Esophagus muscularis mucosa (tissue), 4 donors: ENCODE measurements around the gene RALGPS2. TPM values are rescaled to one million over a fixed set of nuclear protein-coding genes. Genes with fewer than 3 reads are reported as not detected.

Experiments
- DNase-seq: peaks from one replicate; pipeline ENCODE4 v3.0.0-alpha.2; 2017; ENCODE audit errors: extremely low spot score
- H3K27ac ChIP-seq, 4 donors: fragments of 200-600 bp; sonication (generic); replicated peaks in 1 of 4; 1 replicate in 3 of 4; 2 replicates in 1 of 4; pipeline ENCODE4 v1.5.1; 2016 to 2019; ENCODE audit warnings: mild to moderate bottlenecking in 1 of 4
- H3K27me3 ChIP-seq, 4 donors: fragments of 200-600 bp; sonication (generic); one replicate each; pipeline versions ENCODE4 v1.5.1 to v1.6.0; 2016 to 2019
- H3K36me3 ChIP-seq, 4 donors: fragments of 200-600 bp; sonication (generic); one replicate each; pipeline ENCODE4 v1.5.1; 2016 to 2019
- H3K4me1 ChIP-seq, 4 donors: fragments of 200-600 bp; sonication (generic); one replicate each; pipeline ENCODE4 v1.5.1; 2016 to 2019
- H3K4me3 ChIP-seq, 4 donors: fragments of 200-600 bp; sonication (generic); 1 replicate in 2 of 4; 2 replicates in 2 of 4; pipeline ENCODE4 v1.5.1; 2016 to 2019; ENCODE audit warnings: mild to moderate bottlenecking in 4 of 4, moderate library complexity in 1 of 4
- H3K9me3 ChIP-seq, 4 donors: fragments of 200-600 bp; sonication (generic); 1 replicate in 3 of 4; 2 replicates in 1 of 4; pipeline ENCODE4 v1.5.1; 2016 to 2019
- EP300 ChIP-seq: sonication (generic); formaldehyde crosslinking; IDR thresholded peaks from one replicate; pipeline ENCODE4 v1.6.1; 2017; ENCODE audit warnings: antibody characterized with exemption
- POLR2A ChIP-seq: fragments of 450-650 bp; IDR thresholded peaks from one replicate; pipeline ENCODE4 v1.6.1; 2017; ENCODE audit warnings: antibody characterized with exemption, moderate library complexity, mild to moderate bottlenecking, low read depth
- POLR2AphosphoS5 ChIP-seq, 2 donors: sonication (generic); formaldehyde crosslinking; IDR thresholded peaks; one replicate each; pipeline ENCODE4 v1.6.1; 2017; ENCODE audit warnings: antibody characterized with exemption in 2 of 2
- WGBS: methylation state at CpG from one replicate; pipeline ENCODE4 v1.1.5; 2018; 5-methylcytosine and 5-hydroxymethylcytosine counted together
- intact Hi-C: fragments of 100-400 bp; cut with DNase I; formaldehyde crosslinking; loops from one replicate; pipeline ENCODE4 v1.15.1; 2023
- total RNA-seq, 4 donors: library from RNA; depleted of rRNA; stranded (reverse); fragments of >200 nt; gene quantifications; one replicate each; pipeline versions ENCODE4 v1.1.0 to v1.2.1, GENCODE V29; 2016
- TF ChIP-seq, protein P1 (sequence below), 3 experiments: fragments of 200-600 bp in 2 of 3; fragments of 450-650 bp in 1 of 3; sonication (generic) in 2 of 3; IDR thresholded peaks; one replicate each; pipeline ENCODE4 v1.5.1; 2017 to 2019; ENCODE audit warnings: antibody characterized with exemption in 3 of 3, mild to moderate bottlenecking in 2 of 3, moderate library complexity in 1 of 3

RALGPS2 gene
- total RNA-seq, 4 donors from 2014 or later: 9.3 to 22.8 (median 17.3) TPM

DNA sequence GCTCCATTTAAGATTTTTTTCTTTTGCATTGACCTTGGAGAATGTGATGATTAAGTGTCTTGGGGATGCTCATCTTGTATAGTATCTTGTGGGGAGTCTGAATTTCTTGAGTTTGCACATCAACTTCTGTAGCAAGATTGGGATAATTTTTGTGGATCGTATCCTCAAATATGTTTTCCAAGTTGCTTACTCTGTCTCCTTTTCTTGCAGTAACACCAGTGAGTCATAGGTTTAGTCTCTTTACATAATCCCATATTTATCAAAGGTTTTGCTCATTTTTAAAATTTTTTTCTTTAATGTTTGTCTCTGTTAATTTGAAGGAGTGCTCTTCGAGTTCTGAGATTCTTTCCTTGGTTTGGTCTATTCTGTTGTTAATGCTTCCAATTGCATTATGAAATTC, 187.6 kb downstream of the RALGPS2 start:
- no peak for DNase-seq
- H3K4me1 ChIP-seq: peaks cover 0 to 6% (median under 1%) of the 10 kb centered on the region in 4 donors
- WGBS: 97% methylated on average over 2 of the region's 2 CpGs
- no peak overlapping the region for H3K4me3 ChIP-seq
- no peaks in the 10 kb centered on the region for H3K9me3 ChIP-seq
- intact Hi-C loops: no loop called here
- H3K27ac ChIP-seq: no peak overlapping the region
- no peaks in the 10 kb centered on the region for H3K27me3 ChIP-seq
- TF ChIP-seq POLR2A: no peak
- TF ChIP-seq POLR2AphosphoS5 (IDR thresholded peaks at IDR 0.05): no peak
- TF ChIP-seq, protein P1, sequence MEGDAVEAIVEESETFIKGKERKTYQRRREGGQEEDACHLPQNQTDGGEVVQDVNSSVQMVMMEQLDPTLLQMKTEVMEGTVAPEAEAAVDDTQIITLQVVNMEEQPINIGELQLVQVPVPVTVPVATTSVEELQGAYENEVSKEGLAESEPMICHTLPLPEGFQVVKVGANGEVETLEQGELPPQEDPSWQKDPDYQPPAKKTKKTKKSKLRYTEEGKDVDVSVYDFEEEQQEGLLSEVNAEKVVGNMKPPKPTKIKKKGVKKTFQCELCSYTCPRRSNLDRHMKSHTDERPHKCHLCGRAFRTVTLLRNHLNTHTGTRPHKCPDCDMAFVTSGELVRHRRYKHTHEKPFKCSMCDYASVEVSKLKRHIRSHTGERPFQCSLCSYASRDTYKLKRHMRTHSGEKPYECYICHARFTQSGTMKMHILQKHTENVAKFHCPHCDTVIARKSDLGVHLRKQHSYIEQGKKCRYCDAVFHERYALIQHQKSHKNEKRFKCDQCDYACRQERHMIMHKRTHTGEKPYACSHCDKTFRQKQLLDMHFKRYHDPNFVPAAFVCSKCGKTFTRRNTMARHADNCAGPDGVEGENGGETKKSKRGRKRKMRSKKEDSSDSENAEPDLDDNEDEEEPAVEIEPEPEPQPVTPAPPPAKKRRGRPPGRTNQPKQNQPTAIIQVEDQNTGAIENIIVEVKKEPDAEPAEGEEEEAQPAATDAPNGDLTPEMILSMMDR (IDR thresholded peaks at IDR 0.05): no peak
- no peak for TF ChIP-seq EP300
- peaks cover 0 to 10% (median 0%) of the 10 kb centered on the region in 4 donors for H3K36me3 ChIP-seq

DNA sequence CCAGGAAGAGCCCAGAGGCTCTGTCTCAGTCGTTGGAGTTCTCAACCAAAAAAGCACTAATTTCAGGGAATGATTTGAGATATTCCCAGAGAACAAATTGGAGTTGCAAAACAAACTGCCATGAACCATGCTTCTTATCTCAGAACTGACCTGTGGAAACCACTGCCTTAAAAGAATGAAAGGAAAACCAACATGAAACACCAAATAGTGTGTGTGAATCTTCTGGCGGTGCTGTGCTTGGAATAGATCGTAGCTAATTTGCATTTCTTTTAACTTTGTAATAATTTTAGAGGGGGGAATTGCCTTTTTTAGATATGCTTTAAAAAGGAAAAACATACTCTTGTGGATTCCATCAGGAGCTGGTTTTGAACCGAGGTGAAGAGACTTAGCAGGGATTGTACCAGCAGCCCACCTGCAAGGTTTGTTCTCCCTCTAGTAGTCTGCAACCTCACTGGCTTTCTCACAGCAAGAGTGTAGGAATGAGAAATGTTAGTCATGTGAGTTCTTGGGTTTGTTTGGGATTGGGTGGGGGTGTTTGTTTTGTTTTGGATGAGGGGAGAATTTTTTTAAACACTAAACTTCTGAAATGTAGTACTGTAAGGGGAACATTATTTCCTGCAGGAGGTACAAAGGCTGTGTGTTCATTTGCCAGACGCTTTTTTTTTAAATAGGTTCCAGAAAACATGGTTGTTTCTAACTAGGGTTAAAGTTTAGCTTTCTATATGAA, 191.6 kb downstream of the RALGPS2 start:
- WGBS: 89% methylated on average over 5 of the region's 5 CpGs
- H3K4me3 ChIP-seq: no peak overlapping the region
- intact Hi-C loops: no loop called here
- H3K9me3 ChIP-seq: no peaks in the 10 kb centered on the region
- TF ChIP-seq, protein P1 (IDR thresholded peaks at IDR 0.05): no peak
- TF ChIP-seq EP300 (no peak), POLR2AphosphoS5 (IDR thresholded peaks at IDR 0.05) (no peak)
- H3K27me3 ChIP-seq: no peaks in the 10 kb centered on the region
- H3K4me1 ChIP-seq: peaks cover 0 to 22% (median 20%) of the 10 kb centered on the region in 4 donors
- DNase-seq: no peak
- H3K27ac ChIP-seq: no peak overlapping the region
- H3K36me3 ChIP-seq: peaks cover 0 to 3% (median 0%) of the 10 kb centered on the region in 4 donors

DNA sequence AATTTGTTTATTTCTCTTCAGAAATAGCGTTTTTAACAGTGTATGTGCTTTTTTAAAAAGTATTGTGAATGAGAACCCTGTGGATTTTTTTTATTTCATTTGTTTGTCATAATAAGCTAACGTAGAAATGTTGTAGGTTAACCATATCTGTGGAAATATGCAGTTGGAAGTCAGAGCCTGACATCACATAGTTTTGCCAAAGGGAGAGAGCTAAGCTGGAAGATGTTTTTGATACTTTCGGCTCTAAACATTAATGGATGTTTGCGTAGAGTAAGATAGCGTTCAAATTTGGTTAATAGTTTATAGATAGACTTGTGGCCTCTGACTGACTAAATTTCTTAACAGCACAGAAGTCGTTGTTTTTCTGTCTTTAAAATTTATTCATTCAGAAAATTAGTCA, 193.3 kb downstream of the RALGPS2 start:
- H3K9me3 ChIP-seq: no peaks in the 10 kb centered on the region
- WGBS: 70% methylated on average over 6 of the region's 6 CpGs
- no peak for DNase-seq
- TF ChIP-seq POLR2AphosphoS5 (IDR thresholded peaks at IDR 0.05) (no peak), EP300 (no peak), POLR2A (no peak)
- TF ChIP-seq, protein P1 (IDR thresholded peaks at IDR 0.05): no peak
- H3K4me1 ChIP-seq: peaks cover 0 to 29% (median 22%) of the 10 kb centered on the region in 4 donors
- no peaks in the 10 kb centered on the region for H3K27me3 ChIP-seq
- no peak overlapping the region for H3K27ac ChIP-seq
- peak overlapping the region in 1 of 4 donors; percentile 10 for H3K4me3 ChIP-seq
- intact Hi-C loops: no loop called here
- H3K36me3 ChIP-seq: peaks cover 0 to 3% (median 0%) of the 10 kb centered on the region in 4 donors

DNA sequence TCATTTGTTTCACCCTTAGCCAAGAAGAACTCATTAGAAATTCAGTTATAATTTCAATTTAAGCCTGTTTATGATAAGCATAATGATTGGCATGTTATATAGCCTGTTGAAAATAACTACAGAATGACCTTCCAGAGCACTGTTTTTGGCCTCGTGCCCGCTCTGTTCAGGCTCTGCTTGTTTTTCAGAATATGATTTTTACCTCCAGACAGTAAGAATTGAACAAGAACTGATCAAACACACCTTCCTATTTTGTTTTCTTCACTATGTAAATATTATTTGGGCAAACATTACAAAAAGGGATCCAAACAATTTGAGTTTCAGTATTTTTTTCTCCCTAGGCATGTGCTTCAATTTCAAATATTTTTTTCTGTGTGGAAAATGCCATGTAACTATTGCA, 193.9 kb downstream of the RALGPS2 start:
- Histone ChIP-seq H3K9me3 (no peaks in the 10 kb centered on the region), H3K4me3 (no peak overlapping the region), H3K27ac (no peak overlapping the region), H3K27me3 (no peaks in the 10 kb centered on the region), H3K4me1 (peaks cover 0 to 29% (median 22%) of the 10 kb centered on the region in 4 donors), H3K36me3 (peaks cover 0 to 1% (median 0%) of the 10 kb centered on the region in 4 donors)
- WGBS: 80% methylated on average over 2 of the region's 2 CpGs
- TF ChIP-seq POLR2A: no peak
- TF ChIP-seq, protein P1 (IDR thresholded peaks at IDR 0.05): no peak
- TF ChIP-seq EP300: no peak
- TF ChIP-seq POLR2AphosphoS5 (IDR thresholded peaks at IDR 0.05): no peak
- no peak for DNase-seq
- intact Hi-C loops: no loop called here
